H1 (cell line): ENCODE data around the gene ZBTB47. TPM values are rescaled to one million over a fixed set of nuclear protein-coding genes. Genes with fewer than 3 reads are reported as not detected.

ENCODE experiments used
- CTCF ChIA-PET: fragments of 300-600 bp; sonication (Branson Sonifier 250); formaldehyde crosslinking; loops from one replicate; lab custom pipeline; 2021; ENCODE audit not compliant: partially characterized antibody; lab: Charles Lee
- POLR2A ChIA-PET: fragments of 300-600 bp; sonication (Branson Sonifier 250); formaldehyde crosslinking; loops from one replicate; lab custom pipeline; 2021; ENCODE audit warnings: inconsistent platforms; ENCODE audit not compliant: partially characterized antibody; lab: Charles Lee
- DNase-seq, 2 experiments: peaks; one replicate each; pipeline versions ENCODE4 v3.0.0 to v3.0.0-alpha.2; 2010 to 2022; ENCODE audit warnings: low spot score in 2 of 2, low read depth in 1 of 2, mixed read lengths in 1 of 2
- FAIRE-seq: peaks from 2 replicates; lab custom pipeline; 2011; peaks lifted over from hg19 to GRCh38; lab: Jason Lieb, UNC
- H2AFZ ChIP-seq: 2 replicates; pipeline ENCODE4 v1.8.1; 2012; ENCODE audit warnings: low read length, inconsistent platforms
- H2AK5ac ChIP-seq: 2 replicates; pipeline ENCODE4 v1.6.1; 2013; ENCODE audit warnings: low read depth, low read length
- H2BK120ac ChIP-seq: replicated peaks from 2 replicates; pipeline ENCODE3; 2013; ENCODE audit warnings: low read depth, low read length, inconsistent platforms
- H2BK12ac ChIP-seq: 2 replicates; pipeline ENCODE4 v1.6.1; 2013; ENCODE audit warnings: low read depth, low read length
- H2BK15ac ChIP-seq: 2 replicates; pipeline ENCODE4 v1.6.1; 2013; ENCODE audit warnings: low read length
- H2BK20ac ChIP-seq: 2 replicates; pipeline ENCODE4 v1.6.1; 2013; ENCODE audit warnings: low read length
- H2BK5ac ChIP-seq: 2 replicates; pipeline ENCODE4 v1.6.1; 2013; ENCODE audit warnings: low read depth, low read length
- H3K14ac ChIP-seq: 2 replicates; pipeline ENCODE4 v1.6.1; 2013; ENCODE audit warnings: inconsistent platforms; ENCODE audit not compliant: insufficient read length
- H3K18ac ChIP-seq: 2 replicates; pipeline ENCODE4 v1.6.1; 2013; ENCODE audit warnings: low read length; ENCODE audit errors: extremely low read depth
- H3K23ac ChIP-seq: 2 replicates; pipeline ENCODE4 v1.6.1; 2013; ENCODE audit warnings: inconsistent platforms; ENCODE audit not compliant: insufficient read length
- H3K23me2 ChIP-seq: 2 replicates; pipeline ENCODE4 v1.6.1; 2013; ENCODE audit warnings: low read depth, low read length
- H3K27ac ChIP-seq: 2 replicates; pipeline ENCODE4 v1.6.1; 2011; ENCODE audit warnings: low read depth, low read length, inconsistent platforms
- H3K27me3 ChIP-seq, 4 experiments: replicated peaks in 1 of 4; 1 replicate in 1 of 4; 2 replicates in 3 of 4; pipeline versions ENCODE4 v1.6.1 to v1.8.1; 2011 to 2013; ENCODE audit warnings: low read length in 3 of 4, mild to moderate bottlenecking in 3 of 4, inconsistent platforms in 2 of 4, mixed read lengths in 2 of 4, moderate library complexity in 1 of 4; ENCODE audit not compliant: control insufficient read depth in 3 of 4, insufficient read depth in 3 of 4; ENCODE audit errors: extremely low read depth in 1 of 4
- H3K36me3 ChIP-seq, 4 experiments: 2 replicates each; pipeline versions ENCODE4 v1.6.1 to v1.8.1; 2011 to 2013; ENCODE audit warnings: mild to moderate bottlenecking in 4 of 4, low read length in 3 of 4, moderate library complexity in 2 of 4, control low read depth in 1 of 4, inconsistent platforms in 1 of 4; ENCODE audit not compliant: insufficient read depth in 4 of 4, control insufficient read depth in 2 of 4
- H3K4ac ChIP-seq: replicated peaks from 2 replicates; pipeline ENCODE3; 2013; ENCODE audit warnings: low read length, low read depth, mixed read lengths, inconsistent platforms; ENCODE audit not compliant: insufficient read length
- H3K4me1 ChIP-seq, 4 experiments: replicated peaks in 1 of 4; 1 replicate in 1 of 4; 2 replicates in 3 of 4; pipeline versions ENCODE4 v1.6.1 to v1.8.1; 2011 to 2013; ENCODE audit warnings: low read length in 3 of 4, inconsistent platforms in 2 of 4, mixed read lengths in 1 of 4; ENCODE audit not compliant: insufficient read depth in 4 of 4, control insufficient read depth in 3 of 4
- H3K4me2 ChIP-seq, 2 experiments: 2 replicates each; pipeline versions ENCODE4 v1.6.1 to v1.8.1; 2011 to 2013; ENCODE audit warnings: low read depth in 2 of 2, low read length in 2 of 2, control low read depth in 1 of 2, inconsistent platforms in 1 of 2, mild to moderate bottlenecking in 1 of 2; ENCODE audit not compliant: insufficient read depth in 1 of 2
- H3K4me3 ChIP-seq, 4 experiments: fragments of 200-600, 300-600 bp in 1 of 4; sonication (generic), shearing (Covaris generic), sonication (Bioruptor Twin) in 1 of 4; 2 replicates each; pipeline versions ENCODE4 v1.5.1 to v1.8.1; 2011 to 2016; ENCODE audit warnings: low read length in 4 of 4, low read depth in 3 of 4, control low read depth in 2 of 4, inconsistent platforms in 2 of 4, mild to moderate bottlenecking in 2 of 4, mixed read lengths in 1 of 4, moderate library complexity in 1 of 4; ENCODE audit not compliant: insufficient read depth in 2 of 4; ENCODE audit errors: extremely low read depth in 1 of 4
- H3K56ac ChIP-seq: replicated peaks from 2 replicates; pipeline ENCODE3; 2013; ENCODE audit warnings: low read depth, mild to moderate bottlenecking, mixed read lengths, low read length, inconsistent platforms; ENCODE audit not compliant: insufficient read length
- H3K79me1 ChIP-seq: 2 replicates; pipeline ENCODE4 v1.6.1; 2013; ENCODE audit warnings: low read depth, low read length, control low read depth
- H3K79me2 ChIP-seq, 2 experiments: 2 replicates each; pipeline versions ENCODE4 v1.6.1 to v1.8.1; 2012 to 2013; ENCODE audit warnings: low read length in 2 of 2, mild to moderate bottlenecking in 2 of 2, inconsistent platforms in 1 of 2; ENCODE audit not compliant: insufficient read depth in 2 of 2, control insufficient read depth in 1 of 2
- H3K9ac ChIP-seq, 4 experiments: replicated peaks in 1 of 4; 1 replicate in 1 of 4; 2 replicates in 3 of 4; pipeline versions ENCODE4 v1.6.1 to v1.8.1; 2011 to 2013; ENCODE audit warnings: low read depth in 3 of 4, low read length in 3 of 4, control low read depth in 2 of 4, mild to moderate bottlenecking in 2 of 4, moderate library complexity in 2 of 4, inconsistent platforms in 1 of 4; ENCODE audit errors: extremely low read depth in 1 of 4
- H3K9me3 ChIP-seq, 2 experiments: 2 replicates each; pipeline versions ENCODE4 v1.6.1 to v1.8.1; 2012 to 2013; ENCODE audit warnings: mild to moderate bottlenecking in 2 of 2, moderate library complexity in 2 of 2, control low read depth in 1 of 2, inconsistent platforms in 1 of 2, low read depth in 1 of 2, low read length in 1 of 2, mixed read lengths in 1 of 2; ENCODE audit not compliant: insufficient read depth in 2 of 2
- H4K20me1 ChIP-seq, 2 experiments: replicated peaks in 1 of 2; 2 replicates each; pipeline versions ENCODE3 to v1.8.1; 2011 to 2013; ENCODE audit warnings: inconsistent platforms in 2 of 2, low read length in 2 of 2, mild to moderate bottlenecking in 1 of 2; ENCODE audit not compliant: insufficient read depth in 2 of 2, control insufficient read depth in 1 of 2
- H4K5ac ChIP-seq: 2 replicates; pipeline ENCODE4 v1.6.1; 2013; ENCODE audit warnings: low read length, low read depth, mixed read lengths, inconsistent platforms; ENCODE audit not compliant: insufficient read length
- H4K8ac ChIP-seq: 2 replicates; pipeline ENCODE4 v1.8.0; 2013; ENCODE audit warnings: mild to moderate bottlenecking, moderate library complexity, low read length, inconsistent platforms; ENCODE audit not compliant: insufficient read depth; ENCODE audit errors: extremely low read depth
- H4K91ac ChIP-seq: replicated peaks from 2 replicates; pipeline ENCODE3; 2013; ENCODE audit warnings: low read length, mixed read lengths, inconsistent platforms; ENCODE audit not compliant: insufficient read length
- BCL11A ChIP-seq, 2 experiments: IDR thresholded peaks; one replicate each; pipeline ENCODE4 v1.6.1; 2011; ENCODE audit warnings: low read depth in 2 of 2, low read length in 2 of 2, mild to moderate bottlenecking in 2 of 2
- CBX5 ChIP-seq: fragments of 300-800, 300-1000 bp; sonication (generic); IDR thresholded peaks from 2 replicates; pipeline ENCODE4 v1.7.1; 2016; ENCODE audit warnings: antibody characterized with exemption, low read length, low read depth
- CHD2 ChIP-seq: IDR thresholded peaks from 2 replicates; pipeline ENCODE4 v1.6.1; 2012; ENCODE audit warnings: low read length, improper control_type of control experiment
- CREB1 ChIP-seq: IDR thresholded peaks from 2 replicates; pipeline ENCODE4 v1.6.1; 2012; ENCODE audit warnings: inconsistent platforms
- EZH2 ChIP-seq: fragments of 200-600 bp; sonication (generic); IDR thresholded peaks from 2 replicates; pipeline ENCODE4 v1.7.1; 2012; ENCODE audit warnings: low read depth, mild to moderate bottlenecking, moderate library complexity, low read length, inconsistent platforms; ENCODE audit not compliant: severe bottlenecking
- KDM4A ChIP-seq: IDR thresholded peaks from one replicate; pipeline ENCODE4 v1.7.1; 2012; ENCODE audit warnings: low read depth, mild to moderate bottlenecking, moderate library complexity, low read length, inconsistent platforms; ENCODE audit not compliant: severe bottlenecking
- NANOG ChIP-seq: IDR thresholded peaks from 2 replicates; pipeline ENCODE4 v1.6.1; 2011; ENCODE audit warnings: low read length, low read depth, mild to moderate bottlenecking, inconsistent platforms; ENCODE audit not compliant: insufficient read depth, poor library complexity, severe bottlenecking
- NRF1 ChIP-seq: IDR thresholded peaks from 2 replicates; pipeline ENCODE4 v1.6.1; 2011; ENCODE audit warnings: mild to moderate bottlenecking, low read depth, low read length, improper control_type of control experiment
- PHF8 ChIP-seq: fragments of 200-600 bp; sonication (generic); conservative IDR thresholded peaks from 2 replicates; pipeline ENCODE4 v1.7.1; 2012; ENCODE audit warnings: low read depth, mild to moderate bottlenecking, inconsistent platforms, low read length, moderate library complexity
- SAP30 ChIP-seq: fragments of 300-600 bp; sonication (generic); IDR thresholded peaks from 2 replicates; pipeline ENCODE4 v1.7.1; 2012; ENCODE audit warnings: low read length, moderate library complexity, mild to moderate bottlenecking, inconsistent platforms; ENCODE audit not compliant: insufficient read depth, insufficient replicate concordance
- SIN3A ChIP-seq, 2 experiments: IDR thresholded peaks in 1 of 2; conservative IDR thresholded peaks in 1 of 2; 2 replicates each; pipeline ENCODE4 v1.6.1; 2011 to 2012; ENCODE audit warnings: low read length in 2 of 2, improper control_type of control experiment in 1 of 2, low read depth in 1 of 2, mild to moderate bottlenecking in 1 of 2
- SIX5 ChIP-seq: IDR thresholded peaks from 2 replicates; pipeline ENCODE4 v1.6.1; 2011; ENCODE audit warnings: mild to moderate bottlenecking, low read depth, low read length
- SP2 ChIP-seq: IDR thresholded peaks from 2 replicates; pipeline ENCODE4 v1.6.1; 2012; ENCODE audit warnings: mild to moderate bottlenecking, low read length, inconsistent platforms
- SP4 ChIP-seq: IDR thresholded peaks from 2 replicates; pipeline ENCODE4 v1.6.1; 2012; ENCODE audit warnings: low read length, inconsistent platforms
- TCF12 ChIP-seq: IDR thresholded peaks from 2 replicates; pipeline ENCODE4 v1.6.1; 2011; ENCODE audit warnings: low read depth, mild to moderate bottlenecking, low read length
- WGBS, 2 experiments: shearing (Covaris generic) in 1 of 2; methylation state at CpG; one replicate each; pipeline versions ENCODE4 v1.1.6 to v1.1.7; 2013 to 2015; ENCODE audit warnings: low lambda C conversion rate in 2 of 2, mixed read lengths in 2 of 2, inconsistent platforms in 1 of 2, low coverage in 1 of 2, missing lambda C conversion rate in 1 of 2; ENCODE audit not compliant: insufficient replicate concordance in 2 of 2, insufficient coverage in 1 of 2, insufficient read length in 1 of 2; ENCODE audit errors: extremely low coverage in 1 of 2, missing lambda C conversion rate in 1 of 2; 5-methylcytosine and 5-hydroxymethylcytosine counted together
- polyA plus RNA-seq, 7 experiments: library from polyadenylated mRNA; depleted of rRNA in 3 of 7; stranded (reverse) in 5 of 7; unstranded in 2 of 7; fragments of >200 nt in 5 of 7; fragments of 200-250 nt in 2 of 7; gene quantifications; 1 replicate in 5 of 7; 2 replicates in 1 of 7; 4 replicates in 1 of 7; pipeline versions ENCODE4 v1.2.1 to v1.2.3, GENCODE V29; 2011 to 2013; ENCODE audit warnings: missing spikeins in 2 of 7, mixed read lengths in 2 of 7
- total RNA-seq: library from RNA; stranded (reverse); fragmentation: NEBNext Ultra II Directional; extraction: Animal tissue kit (Norgen Biotek cat#: 25700); gene quantifications from 2 replicates; pipeline ENCODE4 v1.2.1, GENCODE V29; 2021

Gene ZBTB47
- total and polyA plus RNA-seq, 2 of the 8 experiments (the other 6 are each of a cell fraction or from before 2014, with no cell fraction given), result 2.8 to 4.1 TPM

GRCh38 chr3:42703695-42704025, 50.2 kb downstream of the ZBTB47 start:
- H4K91ac ChIP-seq, result no peak overlapping the region
- no peaks in the 10 kb centered on the region for H3K79me2 ChIP-seq
- no peaks in the 10 kb centered on the region for H3K36me3 ChIP-seq
- peaks cover 0 to 2% of the 10 kb centered on the region in 2 experiments for H4K20me1 ChIP-seq
- H4K5ac ChIP-seq, result no peak overlapping the region
- H3K23me2 ChIP-seq, result peaks cover 2% of the 10 kb centered on the region; the same call in 1 of the 2 replicates
- CTCF ChIA-PET, result interaction anchor here (0.6 to 4.4 kb wide), 2 partner anchors 8 to 24 kb away, joined by 3 to 27 read pairs; no protein-coding TSS in a partner anchor
- FAIRE-seq (no peak), DNase-seq (peak in 1 of 2 experiments; percentile 38)
- H3K4ac ChIP-seq, result no peak overlapping the region
- H3K9me3 ChIP-seq, result no peaks in the 10 kb centered on the region
- H2BK20ac ChIP-seq, result no peak overlapping the region
- no peak overlapping the region for H3K9ac ChIP-seq
- 93% methylated on average over 5 of the region's 5 CpGs; no CpG with 5 or more reads in 1 of the 2 experiments for WGBS, 2 experiments
- TF ChIP-seq SIX5 (no peak), CHD2 (no peak), TCF12 (no peak), NANOG (no peak), SIN3A (conservative IDR thresholded peaks at IDR 0.05 in 1 of 2, IDR thresholded peaks at IDR 0.05 in 1 of 2; ENCODE audit: low read depth in 1 of 2, low read length in 2 of 2) (no peak), NRF1 (no peak), CBX5 (no peak), PHF8 (no peak), SP4 (no peak), SP2 (no peak), SAP30 (no peak), BCL11A (IDR thresholded peaks at IDR 0.05; ENCODE audit: low read depth in 2 of 2, low read length in 2 of 2) (no peak), CREB1 (no peak), EZH2 (no peak), KDM4A (no peak)
- TF ChIP-seq, all 59 proteins: peak for 0
- no peak overlapping the region for H3K56ac ChIP-seq
- H3K23ac ChIP-seq, result no peak overlapping the region
- no peak overlapping the region for H3K4me3 ChIP-seq
- H3K4me1 ChIP-seq, result peaks cover 0 to 12% (median 0%) of the 10 kb centered on the region in 4 experiments; a peak in 3 of 7 replicates
- POLR2A ChIA-PET, result interaction anchor here (3.0 kb wide), 1 partner anchor 10 kb away, joined by 9 read pairs; no protein-coding TSS in a partner anchor
- H3K27me3 ChIP-seq, result no peaks in the 10 kb centered on the region; a peak in 1 of 7 replicates
- no peak overlapping the region for H2BK15ac ChIP-seq
- no peaks in the 10 kb centered on the region for H3K79me1 ChIP-seq
- 0 out of 2 replicates have a peak overlapping the region, but pooled peaks have one; percentile 5 for H2BK12ac ChIP-seq
- no peak overlapping the region for H2BK5ac ChIP-seq
- no peak overlapping the region for H2AK5ac ChIP-seq
- no peak overlapping the region for H3K14ac ChIP-seq
- no peak overlapping the region for H3K27ac ChIP-seq
- no peak overlapping the region for H3K4me2 ChIP-seq
- no peak overlapping the region for H2BK120ac ChIP-seq
- H2AFZ ChIP-seq, result no peak overlapping the region
- 0 out of 2 replicates have a peak overlapping the region, but pooled peaks have one; percentile 4 for H4K8ac ChIP-seq
- no peak overlapping the region for H3K18ac ChIP-seq
